HEK293T (cell line): ENCODE results near the gene SLCO4A1.

Experiments used
- CTCF ChIA-PET: fragments of 350-600 bp; formaldehyde crosslinking; extraction: SDS; loops from one replicate; lab custom pipeline; 2021; ENCODE audit warnings: antibody characterized with exemption, inconsistent platforms; lab: Yijun Ruan, JAX
- POLR2A ChIA-PET: fragments of 350-600 bp; formaldehyde crosslinking; extraction: SDS; loops from one replicate; lab custom pipeline; 2020; ENCODE audit warnings: antibody characterized with exemption, inconsistent platforms; lab: Yijun Ruan, JAX
- DNase-seq: peaks from one replicate; pipeline ENCODE4 v3.0.0; 2012; ENCODE audit warnings: mixed read lengths; ENCODE audit errors: extremely low spot score
- ARNT ChIP-seq: fragments of 450-650 bp; IDR thresholded peaks from 2 replicates; pipeline ENCODE4 v1.6.1; 2017; ENCODE audit warnings: mild to moderate bottlenecking
- BHLHE40 ChIP-seq: fragments of 450-650 bp; IDR thresholded peaks from 2 replicates; pipeline ENCODE4 v1.6.1; 2016; ENCODE audit warnings: mild to moderate bottlenecking, moderate library complexity, borderline replicate concordance
- CTBP1 ChIP-seq: fragments of 450-650 bp; IDR thresholded peaks from 2 replicates; pipeline ENCODE4 v1.6.1; 2016; ENCODE audit warnings: borderline replicate concordance
- ELF4 ChIP-seq: fragments of 450-650 bp; IDR thresholded peaks from 2 replicates; pipeline ENCODE4 v1.6.1; 2017; ENCODE audit warnings: antibody characterized with exemption
- FOXA1 ChIP-seq: fragments of 450-650 bp; IDR thresholded peaks from 2 replicates; pipeline ENCODE4 v1.6.1; 2016; ENCODE audit warnings: mild to moderate bottlenecking
- FOXK2 ChIP-seq: fragments of 450-650 bp; IDR thresholded peaks from 2 replicates; pipeline ENCODE4 v1.6.1; 2016; ENCODE audit warnings: mild to moderate bottlenecking
- FOXM1 ChIP-seq: fragments of 450-650 bp; IDR thresholded peaks from 2 replicates; pipeline ENCODE4 v1.6.1; 2017; ENCODE audit warnings: mild to moderate bottlenecking, borderline replicate concordance
- HDGF ChIP-seq: fragments of 450-650 bp; IDR thresholded peaks from 2 replicates; pipeline ENCODE4 v1.6.1; 2017; ENCODE audit warnings: antibody characterized with exemption, borderline replicate concordance
- L3MBTL2 ChIP-seq: fragments of 450-650 bp; conservative IDR thresholded peaks from 2 replicates; pipeline ENCODE4 v1.6.1; 2016; ENCODE audit warnings: mild to moderate bottlenecking
- LEF1 ChIP-seq: fragments of 450-650 bp; IDR thresholded peaks from 2 replicates; pipeline ENCODE4 v1.6.1; 2017; ENCODE audit warnings: mild to moderate bottlenecking, borderline replicate concordance
- NFRKB ChIP-seq: fragments of 450-650 bp; IDR thresholded peaks from 2 replicates; pipeline ENCODE4 v1.6.1; 2016; ENCODE audit warnings: mild to moderate bottlenecking, moderate library complexity
- SP1 ChIP-seq: fragments of 450-650 bp; IDR thresholded peaks from 2 replicates; pipeline ENCODE4 v1.6.1; 2017
- SUZ12 ChIP-seq: fragments of 450-650 bp; IDR thresholded peaks from 2 replicates; pipeline ENCODE4 v1.6.1; 2016; ENCODE audit warnings: mild to moderate bottlenecking
- TARDBP ChIP-seq: fragments of 450-650 bp; IDR thresholded peaks from 2 replicates; pipeline ENCODE4 v1.6.1; 2016
- ZNF384 ChIP-seq: fragments of 450-650 bp; IDR thresholded peaks from 2 replicates; pipeline ENCODE4 v1.6.1; 2016
- TF ChIP-seq, protein P1 (sequence below): fragments of 450-650 bp; IDR thresholded peaks from 2 replicates; pipeline ENCODE4 v1.6.1; 2016

The SLCO4A1 gene

DNA sequence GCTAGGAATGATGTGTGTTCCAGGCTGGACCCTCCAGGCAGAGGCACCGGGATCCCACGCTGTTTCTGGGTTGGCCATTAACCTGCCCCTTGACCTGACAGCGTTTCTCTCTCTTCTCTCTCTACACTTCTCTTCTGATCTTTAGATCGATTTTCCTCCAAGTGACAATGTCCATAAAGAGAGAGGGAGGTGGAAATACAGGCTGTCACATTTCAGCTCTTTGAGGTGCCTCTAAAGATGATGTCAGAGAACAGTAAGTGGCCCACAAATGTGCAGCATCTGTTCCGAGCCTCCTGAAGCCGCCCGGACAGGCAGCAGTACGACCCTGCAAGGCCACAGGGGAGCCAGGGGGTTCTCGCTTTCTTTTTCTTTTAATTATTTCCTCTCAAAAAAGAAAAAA, 2.5 kb upstream of the SLCO4A1 start:
- TF ChIP-seq SP1: no peak
- ChIA-PET CTCF (no interaction called here), POLR2A (interaction anchor here (1.2 to 1.4 kb wide), 2 partner anchors 10 to 16 kb away, joined by 3 to 6 read pairs; no protein-coding TSS in a partner anchor)
- no peak for DNase-seq

DNA sequence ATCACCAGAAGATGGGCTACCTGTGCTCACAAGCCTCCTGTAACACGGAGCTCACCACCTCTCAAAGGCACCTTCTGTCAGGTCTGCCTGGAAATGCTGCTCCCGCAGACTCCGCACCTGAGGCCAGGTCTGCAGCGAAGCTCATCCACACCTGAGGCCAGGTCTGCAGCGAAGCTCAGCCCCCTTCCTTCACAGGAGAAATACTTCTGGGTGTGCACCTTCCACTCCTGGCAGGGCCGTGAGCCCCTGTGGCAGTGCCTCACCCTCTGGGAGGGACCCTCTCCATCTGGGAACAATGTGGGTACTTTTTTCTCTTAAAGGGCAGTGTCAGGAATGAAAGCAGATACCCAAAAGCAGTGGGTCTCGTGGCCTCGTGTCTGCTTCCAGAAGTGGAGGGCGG, 1.4 kb upstream of the SLCO4A1 start:
- TF ChIP-seq SUZ12: no peak
- TF ChIP-seq CTBP1: no peak
- TF ChIP-seq HDGF: no peak
- TF ChIP-seq ELF4: no peak
- no peak for TF ChIP-seq FOXA1
- no peak for TF ChIP-seq ARNT
- no peak for TF ChIP-seq SP1
- TF ChIP-seq, protein P1, sequence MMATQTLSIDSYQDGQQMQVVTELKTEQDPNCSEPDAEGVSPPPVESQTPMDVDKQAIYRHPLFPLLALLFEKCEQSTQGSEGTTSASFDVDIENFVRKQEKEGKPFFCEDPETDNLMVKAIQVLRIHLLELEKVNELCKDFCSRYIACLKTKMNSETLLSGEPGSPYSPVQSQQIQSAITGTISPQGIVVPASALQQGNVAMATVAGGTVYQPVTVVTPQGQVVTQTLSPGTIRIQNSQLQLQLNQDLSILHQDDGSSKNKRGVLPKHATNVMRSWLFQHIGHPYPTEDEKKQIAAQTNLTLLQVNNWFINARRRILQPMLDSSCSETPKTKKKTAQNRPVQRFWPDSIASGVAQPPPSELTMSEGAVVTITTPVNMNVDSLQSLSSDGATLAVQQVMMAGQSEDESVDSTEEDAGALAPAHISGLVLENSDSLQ: no peak
- TF ChIP-seq BHLHE40: no peak
- no peak for DNase-seq
- POLR2A ChIA-PET: interaction anchor here (1.4 kb wide), 1 partner anchor 155 kb away, joined by 4 read pairs; the partner anchor contains the start of gene MRGBP
- CTCF ChIA-PET: no interaction called here

- TF ChIP-seq FOXM1: no peak
- TF ChIP-seq FOXK2: no peak
- TF ChIP-seq SUZ12: no peak
- no peak for TF ChIP-seq LEF1
- no peak for TF ChIP-seq L3MBTL2
- TF ChIP-seq ARNT: no peak
- TF ChIP-seq TARDBP: no peak
- no peak for TF ChIP-seq ZNF384
- ChIA-PET CTCF (interaction anchor here (0.6 kb wide), 1 partner anchor 232 kb away, joined by 3 read pairs; no protein-coding TSS in a partner anchor), POLR2A (interaction anchor here (1.2 to 1.8 kb wide), 7 partner anchors 9 to 155 kb away, joined by 3 to 11 read pairs (median 5); partner anchors contain the start of gene MRGBP)
- DNase-seq: no peak
Observed at GRCh38 chr20:62641321-62642050, 817 bp upstream of the SLCO4A1 start.

- POLR2A ChIA-PET: interaction anchor here (0.6 to 1.8 kb wide), 9 partner anchors 8 to 165 kb away, joined by 3 to 11 read pairs (median 5); no protein-coding TSS in a partner anchor
- CTCF ChIA-PET: interaction anchor here (0.6 to 1.3 kb wide), 4 partner anchors 118 to 180 kb away, joined by 3 to 4 read pairs (median 3); no protein-coding TSS in a partner anchor
- DNase-seq: peak; percentile 32
- TF ChIP-seq FOXK2: no peak
- no peak for TF ChIP-seq LEF1
- no peak for TF ChIP-seq ZNF384
- TF ChIP-seq L3MBTL2: no peak
- TF ChIP-seq FOXM1: no peak
Observed at GRCh38 chr20:62642666-62643520, 590 bp downstream of the SLCO4A1 start.

DNA sequence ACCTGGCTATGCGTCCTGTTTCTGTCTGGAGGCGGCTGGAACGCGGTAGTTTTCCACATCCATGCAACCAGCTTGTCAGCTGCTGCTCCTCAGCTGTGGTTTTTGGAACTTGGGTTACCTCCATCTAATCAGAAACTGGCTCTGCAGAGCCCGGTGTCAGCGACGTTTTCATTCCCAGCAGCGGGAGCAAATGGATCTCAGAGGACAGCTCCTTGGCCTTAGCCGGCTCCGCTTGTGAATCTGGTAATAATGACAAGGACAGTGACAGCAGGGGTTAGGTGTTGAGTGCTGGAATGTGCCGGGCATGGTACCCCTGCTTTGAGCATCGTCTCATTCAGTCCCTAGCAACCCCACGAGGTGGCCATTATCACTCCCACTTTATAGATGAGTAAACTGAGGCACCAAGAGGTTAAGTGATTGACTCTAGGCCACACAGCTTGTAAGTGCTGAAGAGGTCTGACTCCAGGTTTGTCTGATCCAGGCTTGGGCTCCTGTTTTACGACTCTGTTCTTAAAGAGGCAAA, 1.3 kb downstream of the SLCO4A1 start:
- no peak for TF ChIP-seq SUZ12
- TF ChIP-seq CTBP1: no peak
- no peak for TF ChIP-seq ARNT
- TF ChIP-seq BHLHE40: no peak
- no peak for TF ChIP-seq SP1
- TF ChIP-seq, protein P1: no peak
- no peak for TF ChIP-seq FOXA1
- TF ChIP-seq HDGF: no peak
- no peak for TF ChIP-seq FOXK2
- no peak for TF ChIP-seq L3MBTL2
- TF ChIP-seq LEF1: no peak
- TF ChIP-seq ELF4: no peak
- TF ChIP-seq NFRKB: no peak
- no peak for TF ChIP-seq TARDBP
- TF ChIP-seq FOXM1: no peak
- TF ChIP-seq ZNF384: no peak
- no peak for DNase-seq
- CTCF ChIA-PET: interaction anchor here (0.6 to 0.9 kb wide), 3 partner anchors 117 to 165 kb away, joined by 3 to 4 read pairs (median 3); no protein-coding TSS in a partner anchor
- POLR2A ChIA-PET: interaction anchor here (1.1 kb wide), 1 partner anchor 165 kb away, joined by 3 read pairs; no protein-coding TSS in a partner anchor

DNA sequence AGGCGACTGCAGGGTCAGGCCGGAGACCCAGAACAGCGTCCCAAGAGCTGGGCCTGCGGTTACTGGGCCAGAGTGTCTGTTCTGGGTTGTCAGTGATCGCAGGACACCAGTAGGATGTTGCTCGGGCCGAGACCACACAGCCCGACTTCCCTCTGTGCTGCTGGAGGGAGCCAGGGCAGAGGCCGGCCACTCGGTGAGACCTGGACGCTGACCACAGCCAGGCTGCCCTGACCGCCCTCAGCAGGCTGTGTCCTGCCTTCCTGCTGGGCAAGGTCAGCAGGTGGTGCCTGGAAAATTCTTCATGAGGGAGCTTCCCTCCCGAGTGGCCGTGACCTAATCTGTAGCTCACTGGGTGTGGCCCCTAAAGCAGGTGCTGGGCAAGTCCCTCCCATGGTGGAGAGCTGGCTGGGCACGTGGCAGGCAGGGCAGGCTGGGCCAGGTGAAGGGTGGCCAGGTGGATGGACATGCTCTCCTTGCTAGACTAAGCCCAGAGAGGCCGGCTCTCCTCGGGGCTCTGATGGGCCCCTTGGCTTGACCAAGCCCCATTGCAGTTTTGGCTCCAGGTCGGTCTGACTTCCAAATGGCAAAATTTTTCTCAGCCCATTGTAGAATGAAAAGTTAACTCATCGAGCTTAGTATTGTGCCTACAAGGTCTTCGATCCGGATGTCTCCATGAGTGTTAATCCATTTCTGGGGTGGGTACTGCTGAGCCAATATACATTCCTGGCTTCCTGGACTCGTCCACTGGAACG, 1.9 kb downstream of the SLCO4A1 start:
- DNase-seq: no peak

More for the DNA sequence above, 1.9 kb downstream of the SLCO4A1 start:
- ChIA-PET CTCF (no interaction called here), POLR2A (interaction anchor here (1.6 kb wide), 1 partner anchor 21 kb away, joined by 5 read pairs; no protein-coding TSS in a partner anchor)
- TF ChIP-seq HDGF: no peak
- TF ChIP-seq FOXA1: no peak
- no peak for TF ChIP-seq ELF4
